Prostate gland (tissue), 2 donors: ENCODE measurements around the gene KSR2. TPM values are rescaled to one million over a fixed set of nuclear protein-coding genes. Genes with fewer than 3 reads are reported as not detected.

Experiments
- DNase-seq: peaks from one replicate; pipeline ENCODE4 v3.0.0-alpha.2; 2019; ENCODE audit warnings: low spot score
- H3K27ac ChIP-seq, 2 donors: fragments of 200-600 bp; sonication (generic); 2 replicates each; pipeline ENCODE4 v1.5.1; 2017 to 2019
- H3K27me3 ChIP-seq: fragments of 200-600 bp; sonication (generic); replicated peaks from 2 replicates; pipeline ENCODE4 v1.5.1; 2019; ENCODE audit not compliant: insufficient read depth
- H3K36me3 ChIP-seq, 2 donors: fragments of 200-600 bp; sonication (generic); 1 replicate in 1 of 2; 2 replicates in 1 of 2; pipeline versions ENCODE4 v1.5.1 to v1.8.1; 2017 to 2019
- H3K4me1 ChIP-seq: fragments of 200-600 bp; sonication (generic); replicated peaks from 2 replicates; pipeline ENCODE4 v1.5.1; 2019
- H3K4me3 ChIP-seq, 2 donors: fragments of 200-600 bp; sonication (generic); 2 replicates each; pipeline ENCODE4 v1.5.1; 2017 to 2019
- H3K9me3 ChIP-seq: fragments of 200-600 bp; sonication (generic); 2 replicates; pipeline ENCODE4 v1.5.1; 2017
- CTCF ChIP-seq, 4 experiments: fragments of 200-600 bp in 2 of 4; fragments of 450-650 bp in 2 of 4; sonication (generic) in 2 of 4; IDR thresholded peaks; 1 replicate in 3 of 4; 2 replicates in 1 of 4; pipeline ENCODE4 v1.5.1; 2016 to 2019; ENCODE audit warnings: antibody characterized with exemption in 4 of 4, mild to moderate bottlenecking in 2 of 4, moderate library complexity in 2 of 4
- POLR2A ChIP-seq: fragments of 450-650 bp; IDR thresholded peaks from one replicate; pipeline ENCODE4 v1.6.1; 2016; ENCODE audit warnings: antibody characterized with exemption, mild to moderate bottlenecking
- POLR2AphosphoS5 ChIP-seq: sonication (generic); formaldehyde crosslinking; IDR thresholded peaks from one replicate; pipeline ENCODE4 v1.6.1; 2017; ENCODE audit warnings: antibody characterized with exemption
- WGBS: methylation state at CpG from one replicate; pipeline ENCODE4 v1.1.5; 2018; 5-methylcytosine and 5-hydroxymethylcytosine counted together
- intact Hi-C: fragments of 100-400 bp; cut with DNase I; formaldehyde crosslinking; loops from one replicate; pipeline ENCODE4 v1.14.2; 2022
- total RNA-seq, 2 donors: library from RNA; depleted of rRNA; stranded (reverse); fragments of >200 nt; gene quantifications; one replicate each; pipeline ENCODE4 v1.1.0, GENCODE V29; 2016

The KSR2 gene
- total RNA-seq, 2 donors from 2014 or later = 1.0 to 1.7 TPM

- no peak for DNase-seq
- Histone ChIP-seq H3K4me3 (no peak overlapping the region), H3K36me3 (no peaks in the 10 kb centered on the region), H3K27me3 (no peaks in the 10 kb centered on the region), H3K27ac (no peak overlapping the region), H3K4me1 (no peaks in the 10 kb centered on the region), H3K9me3 (no peaks in the 10 kb centered on the region)
- intact Hi-C loops = no loop called here
- WGBS = 90% methylated on average over 8 of the region's 8 CpGs
- TF ChIP-seq POLR2AphosphoS5 (no peak), CTCF (IDR thresholded peaks at IDR 0.05) (no peak), POLR2A (no peak)
Measured at GRCh38 chr12:117538032-117538690, 430.6 kb downstream of the KSR2 start.

- Histone ChIP-seq H3K9me3 (no peaks in the 10 kb centered on the region), H3K4me3 (no peak overlapping the region), H3K4me1 (no peaks in the 10 kb centered on the region), H3K27ac (no peak overlapping the region), H3K27me3 (no peaks in the 10 kb centered on the region), H3K36me3 (no peaks in the 10 kb centered on the region)
- DNase-seq = no peak
- no peak for TF ChIP-seq POLR2A
- TF ChIP-seq POLR2AphosphoS5 = peak; percentile 22
- no peak for TF ChIP-seq CTCF (IDR thresholded peaks at IDR 0.05)
- WGBS = 66% methylated on average over 6 of the region's 6 CpGs
- intact Hi-C loops = no loop called here
Measured at GRCh38 chr12:117533687-117534086, 435.1 kb downstream of the KSR2 start.

- intact Hi-C loops = no loop called here
- WGBS = 93% methylated on average over 10 of the region's 10 CpGs
Measured at GRCh38 chr12:117530796-117531195, 438.0 kb downstream of the KSR2 start.

GRCh38 chr12:117528538-117528937 is 440.3 kb downstream of the KSR2 start:
- Histone ChIP-seq H3K27ac (no peak overlapping the region), H3K4me1 (no peaks in the 10 kb centered on the region), H3K27me3 (no peaks in the 10 kb centered on the region), H3K4me3 (no peak overlapping the region), H3K36me3 (no peaks in the 10 kb centered on the region), H3K9me3 (no peaks in the 10 kb centered on the region)
- WGBS = 85% methylated on average over 7 of the region's 7 CpGs
- no peak for DNase-seq
- no peak for TF ChIP-seq POLR2A
- TF ChIP-seq POLR2AphosphoS5 = no peak
- no peak for TF ChIP-seq CTCF (IDR thresholded peaks at IDR 0.05)
- intact Hi-C loops = no loop called here

More at GRCh38 chr12:117530796-117531195, 438.0 kb downstream of the KSR2 start:
- Histone ChIP-seq H3K4me3 (no peak overlapping the region), H3K27me3 (no peaks in the 10 kb centered on the region), H3K27ac (no peak overlapping the region), H3K36me3 (no peaks in the 10 kb centered on the region), H3K9me3 (no peaks in the 10 kb centered on the region), H3K4me1 (no peaks in the 10 kb centered on the region)
- no peak for DNase-seq
- TF ChIP-seq POLR2A = no peak
- TF ChIP-seq CTCF (IDR thresholded peaks at IDR 0.05) = no peak
- TF ChIP-seq POLR2AphosphoS5 = no peak

GRCh38 chr12:117527479-117527855 is 441.3 kb downstream of the KSR2 start:
- intact Hi-C loops = no loop called here
- DNase-seq = peak; percentile 16
- Histone ChIP-seq H3K9me3 (no peaks in the 10 kb centered on the region), H3K4me3 (no peak overlapping the region), H3K4me1 (no peaks in the 10 kb centered on the region), H3K36me3 (no peaks in the 10 kb centered on the region), H3K27me3 (no peaks in the 10 kb centered on the region), H3K27ac (no peak overlapping the region)
- WGBS = 11% methylated on average over 4 of the region's 4 CpGs
- peak; percentile 60 for TF ChIP-seq POLR2AphosphoS5
- no peak for TF ChIP-seq POLR2A
- no peak for TF ChIP-seq CTCF (IDR thresholded peaks at IDR 0.05)
